DLD1 (cell line): ENCODE results near the gene GPC5.
"Not testable (repeated sequence)": the region's sequence is repeated elsewhere in the genome, so short reads cannot be mapped to it uniquely, and the experiment has no call there.

Experiments
- in situ Hi-C: cut with HindIII; loops from 2 replicates; pipeline ENCODE4 v1.10.0; 2017; ENCODE audit warnings: low sequenced_read_pairs

The GPC5 gene

GRCh38 chr13:92413452-92413851, 1015.0 kb downstream of the GPC5 start:
- in situ Hi-C loops = no loop called here

DNA sequence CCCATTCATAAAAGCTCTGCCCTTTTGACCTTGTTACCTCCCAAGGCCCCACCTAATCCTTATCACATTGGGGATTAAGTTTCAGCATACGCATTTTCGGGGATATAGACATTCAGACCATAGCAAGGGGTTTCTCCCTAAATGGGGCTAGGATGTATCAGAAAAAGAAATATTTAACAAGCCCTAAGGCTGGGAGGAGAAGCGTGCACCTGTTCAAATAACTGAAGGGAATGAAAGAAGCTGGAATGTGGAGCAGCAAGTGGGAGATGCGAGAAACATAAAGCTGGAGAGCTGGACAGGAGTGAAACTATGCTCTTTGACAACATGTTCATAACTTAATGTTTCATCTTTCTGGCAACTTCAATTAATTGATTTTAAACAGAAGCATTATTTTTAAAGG, 1016.4 kb downstream of the GPC5 start:
- in situ Hi-C loops = no loop called here

GRCh38 chr13:92415781-92416180, 1017.4 kb downstream of the GPC5 start:
- in situ Hi-C loops = no loop called here

DNA sequence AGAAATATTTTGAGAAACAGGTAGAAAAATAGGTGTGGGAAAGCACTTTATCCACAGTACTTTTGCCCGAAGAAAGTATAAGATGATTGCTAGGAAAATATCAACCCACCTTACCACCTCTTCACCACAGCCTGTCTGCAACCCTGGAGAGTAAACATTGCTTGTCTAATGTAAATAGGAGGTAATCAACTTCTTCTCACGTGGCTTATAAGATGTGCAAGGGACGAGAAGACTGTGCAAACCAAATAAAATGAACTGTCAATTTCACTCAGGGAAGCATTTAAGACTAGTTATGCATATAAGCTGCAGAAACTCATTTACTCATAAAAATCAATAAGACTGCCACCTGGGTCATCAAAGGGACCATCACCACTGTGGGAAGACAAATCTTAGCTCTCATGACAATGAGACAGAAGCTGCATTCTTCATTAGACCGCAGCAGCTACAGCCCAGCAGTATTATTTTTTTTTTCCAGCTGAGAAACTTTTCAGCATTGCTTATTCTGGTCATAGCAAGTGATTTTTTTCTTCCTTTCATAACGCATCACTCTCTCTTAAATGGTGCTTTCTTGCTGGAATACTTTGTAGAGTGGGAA, 1020.5 kb downstream of the GPC5 start:
- in situ Hi-C loops = no loop called here

DNA sequence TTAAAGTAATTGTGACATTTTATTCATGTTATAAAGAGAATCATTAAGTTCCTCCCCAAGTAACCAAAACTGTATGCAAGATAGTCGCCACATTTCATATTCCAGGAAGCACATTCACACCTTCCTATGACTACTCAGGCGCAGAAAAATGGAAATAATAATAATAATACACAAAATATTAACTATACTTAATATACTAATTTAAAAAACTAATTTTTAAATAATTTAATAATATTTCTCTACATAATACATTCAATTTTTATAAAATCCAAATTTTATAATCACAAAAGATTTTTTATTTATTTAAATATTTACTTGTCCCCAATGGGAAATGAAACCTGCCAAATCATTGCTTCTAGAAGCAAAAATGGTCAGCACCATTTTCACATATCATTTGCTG, 1030.8 kb downstream of the GPC5 start:
- in situ Hi-C loops = no loop called here

- in situ Hi-C loops = no loop called here
Measured at GRCh38 chr13:92433386-92433785, 1035.0 kb downstream of the GPC5 start.

GRCh38 chr13:92433963-92434362, 1035.5 kb downstream of the GPC5 start:
- in situ Hi-C loops = no loop called here

DNA sequence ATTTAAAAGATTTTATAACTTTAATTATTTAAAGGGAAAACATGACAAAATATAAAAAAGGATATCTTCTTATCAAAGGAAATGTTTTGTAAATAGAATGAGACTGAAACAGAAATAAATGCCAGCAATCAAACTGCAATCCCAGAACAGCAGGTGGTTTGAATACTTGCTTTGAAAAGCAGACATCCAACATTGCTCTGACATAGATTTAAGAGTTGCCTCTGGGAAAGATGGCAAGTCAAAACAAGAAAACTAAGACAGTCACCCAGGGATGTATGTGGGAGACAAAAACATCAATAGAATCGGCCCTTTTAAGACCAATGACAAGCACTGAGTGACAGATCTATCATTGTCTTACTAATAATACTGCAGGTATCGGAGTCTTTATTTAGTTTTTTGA, 1038.5 kb downstream of the GPC5 start:
- in situ Hi-C loops = no loop called here

DNA sequence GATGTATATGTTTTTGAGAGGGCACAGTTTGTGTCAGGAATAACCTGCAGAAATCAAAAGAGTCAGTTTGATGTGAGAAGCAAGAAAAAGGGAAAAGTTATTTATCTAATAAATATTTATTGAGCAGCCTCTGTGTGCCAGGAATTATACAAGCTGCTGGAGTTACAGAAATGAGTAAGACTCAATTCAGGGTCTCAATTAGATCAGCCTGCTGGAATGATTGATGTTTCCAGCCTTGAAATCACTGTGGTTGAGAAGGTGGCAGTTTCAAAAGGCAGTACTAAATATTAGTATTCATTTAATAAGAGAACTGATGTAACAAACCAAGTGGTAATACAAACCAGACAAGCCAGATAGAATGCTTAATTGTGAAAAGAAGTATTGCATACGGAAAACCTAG, 1045.8 kb downstream of the GPC5 start:
- in situ Hi-C loops = no loop called here

GRCh38 chr13:92451060-92451459, 1052.6 kb downstream of the GPC5 start:
- in situ Hi-C loops = no loop called here

DNA sequence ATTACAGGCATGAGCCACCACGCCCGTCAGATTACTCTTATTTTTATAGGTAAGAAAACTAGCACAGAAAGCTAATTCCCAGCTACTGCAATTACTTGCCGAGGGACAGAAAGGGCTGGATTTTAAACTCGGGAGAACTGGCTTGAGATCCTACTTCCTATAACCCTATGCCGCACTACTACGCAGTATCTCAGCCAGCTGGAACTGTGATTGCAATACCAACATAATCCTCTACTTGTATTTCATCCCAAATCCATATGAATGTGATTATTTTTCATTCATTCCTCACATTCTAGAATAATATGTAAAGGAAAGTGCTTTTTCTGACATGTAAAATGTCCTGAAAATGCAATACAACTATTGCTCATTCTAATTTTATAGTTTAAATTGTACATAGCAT, 1054.4 kb downstream of the GPC5 start:
- in situ Hi-C loops = no loop called here

- in situ Hi-C loops = no loop called here
Measured at GRCh38 chr13:92459306-92459705, 1060.9 kb downstream of the GPC5 start.

DNA sequence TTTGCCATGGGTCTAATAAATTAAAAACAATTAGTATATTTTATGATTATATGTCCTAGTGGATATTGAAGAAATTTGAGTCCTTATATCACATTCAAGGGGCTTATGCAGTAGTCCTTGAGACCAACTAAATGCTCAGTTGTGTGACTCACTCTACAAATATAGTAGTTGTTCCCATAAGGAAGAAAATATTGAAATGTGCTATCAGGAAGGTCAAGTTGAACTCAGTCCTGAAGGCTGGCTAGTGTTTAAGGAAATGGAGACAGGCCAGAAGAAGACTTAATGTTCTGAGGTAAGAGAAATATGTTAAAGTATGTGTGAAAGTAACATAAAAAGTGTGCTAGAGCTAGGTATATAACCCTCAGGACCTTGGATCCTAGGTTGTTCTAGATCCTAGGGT, 1062.1 kb downstream of the GPC5 start:
- in situ Hi-C loops = no loop called here

GRCh38 chr13:92461402-92461801, 1063.0 kb downstream of the GPC5 start:
- in situ Hi-C loops = no loop called here

- in situ Hi-C loops = no loop called here
Measured at GRCh38 chr13:92461831-92462230, 1063.4 kb downstream of the GPC5 start.

- in situ Hi-C loops = no loop called here
Measured at GRCh38 chr13:92463134-92463533, 1064.7 kb downstream of the GPC5 start.

GRCh38 chr13:92473765-92474475, 1075.5 kb downstream of the GPC5 start:
- in situ Hi-C loops = no loop called here

GRCh38 chr13:92480387-92480786, 1082.0 kb downstream of the GPC5 start:
- in situ Hi-C loops = no loop called here

DNA sequence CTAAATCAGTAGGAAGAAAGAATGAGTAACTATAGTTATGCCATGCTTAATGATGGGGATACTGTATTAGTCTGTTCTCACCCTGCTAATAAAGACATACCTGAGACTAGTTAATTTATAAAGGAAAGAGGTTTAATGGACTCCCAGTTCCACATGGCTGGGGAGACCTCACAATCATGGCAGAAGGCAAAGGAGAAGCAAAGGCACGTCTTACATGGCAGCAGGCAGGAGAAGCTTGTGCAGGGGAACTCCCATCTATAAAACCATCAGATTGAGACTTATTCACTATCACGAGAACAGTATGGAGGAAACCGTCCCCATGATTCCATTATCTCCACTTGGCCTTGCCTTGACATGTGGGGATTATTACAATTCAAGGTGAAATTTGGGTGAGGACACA, 1084.4 kb downstream of the GPC5 start:
- in situ Hi-C loops = not testable (repeated sequence)

DNA sequence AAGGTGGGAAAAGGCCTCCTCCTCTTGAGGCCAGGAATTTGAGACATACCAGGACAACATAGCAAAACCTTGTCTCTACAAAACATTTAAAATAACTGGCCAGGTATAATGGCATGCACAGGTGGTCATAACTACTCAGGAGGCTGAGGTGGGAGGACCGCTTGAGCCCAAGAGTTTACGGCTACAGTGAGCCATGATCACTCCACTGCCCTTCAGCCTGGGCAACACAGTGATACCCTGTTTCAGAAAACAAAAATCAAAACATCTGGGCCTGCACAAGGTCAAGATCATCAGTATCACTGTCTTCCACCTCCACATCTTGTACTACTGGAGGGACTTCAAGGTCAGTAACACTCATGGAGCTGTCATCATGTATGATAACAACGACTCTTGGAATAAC, 1085.5 kb downstream of the GPC5 start:
- in situ Hi-C loops = no loop called here

DNA sequence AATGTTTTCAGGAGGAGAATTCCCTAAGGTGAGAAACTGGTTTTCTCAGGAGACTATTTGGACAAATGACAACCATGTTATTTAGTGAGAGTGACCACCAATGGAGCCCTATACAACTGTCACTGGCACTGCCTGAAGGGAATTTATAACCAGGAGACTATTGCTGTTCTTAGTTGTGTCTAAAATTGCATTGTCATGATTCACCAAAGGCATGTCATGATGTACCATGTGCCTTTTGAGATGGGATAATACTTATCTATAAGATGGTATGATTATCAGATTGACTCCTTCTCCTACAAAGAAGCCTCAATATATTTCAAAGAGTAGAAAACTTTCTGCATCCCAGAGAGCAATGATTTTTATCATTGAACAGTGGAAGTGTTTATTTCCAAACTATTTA, 1088.8 kb downstream of the GPC5 start:
- in situ Hi-C loops = no loop called here

DNA sequence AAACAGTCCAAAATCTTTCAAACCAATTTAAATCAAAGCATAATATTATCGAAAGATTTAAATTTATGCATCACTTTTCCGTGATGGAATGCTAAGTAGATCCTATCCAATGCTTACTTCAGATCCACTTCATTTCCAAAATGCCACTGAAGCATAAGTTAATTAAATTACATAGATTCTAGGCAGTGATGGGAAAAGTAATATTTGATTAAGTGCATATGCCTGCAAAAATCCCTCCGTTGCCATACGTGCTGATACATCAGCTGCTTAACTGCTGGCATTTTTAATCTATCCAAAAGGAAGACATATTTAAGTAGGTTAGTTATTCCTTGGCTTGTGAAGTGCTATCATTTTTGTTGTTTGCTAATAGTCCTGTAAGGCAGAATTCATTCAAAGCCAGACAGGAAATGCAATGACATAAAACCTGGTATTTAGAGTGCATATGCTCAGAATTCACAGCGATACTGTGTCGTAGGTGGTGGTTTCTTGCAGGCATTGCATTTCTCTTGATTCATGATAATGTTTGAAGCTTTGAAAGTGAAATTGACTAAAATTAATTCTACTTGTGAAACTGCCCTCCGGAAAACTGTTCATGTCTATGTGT, 1089.9 kb downstream of the GPC5 start:
- in situ Hi-C loops = no loop called here
